HTERT RPE-1 (cell line): ENCODE data around the gene RAD9B.
"Not testable (repeated sequence)": the region's sequence is repeated elsewhere in the genome, so short reads cannot be mapped to it uniquely, and the experiment has no call there.

Source experiments
- in situ Hi-C: fragments of 300-500 bp; cut with MboI; formaldehyde crosslinking; loops from 4 replicates; pipeline ENCODE4 v1.14.3; 2020; ENCODE audit warnings: low sequenced_read_pairs

The RAD9B gene

DNA sequence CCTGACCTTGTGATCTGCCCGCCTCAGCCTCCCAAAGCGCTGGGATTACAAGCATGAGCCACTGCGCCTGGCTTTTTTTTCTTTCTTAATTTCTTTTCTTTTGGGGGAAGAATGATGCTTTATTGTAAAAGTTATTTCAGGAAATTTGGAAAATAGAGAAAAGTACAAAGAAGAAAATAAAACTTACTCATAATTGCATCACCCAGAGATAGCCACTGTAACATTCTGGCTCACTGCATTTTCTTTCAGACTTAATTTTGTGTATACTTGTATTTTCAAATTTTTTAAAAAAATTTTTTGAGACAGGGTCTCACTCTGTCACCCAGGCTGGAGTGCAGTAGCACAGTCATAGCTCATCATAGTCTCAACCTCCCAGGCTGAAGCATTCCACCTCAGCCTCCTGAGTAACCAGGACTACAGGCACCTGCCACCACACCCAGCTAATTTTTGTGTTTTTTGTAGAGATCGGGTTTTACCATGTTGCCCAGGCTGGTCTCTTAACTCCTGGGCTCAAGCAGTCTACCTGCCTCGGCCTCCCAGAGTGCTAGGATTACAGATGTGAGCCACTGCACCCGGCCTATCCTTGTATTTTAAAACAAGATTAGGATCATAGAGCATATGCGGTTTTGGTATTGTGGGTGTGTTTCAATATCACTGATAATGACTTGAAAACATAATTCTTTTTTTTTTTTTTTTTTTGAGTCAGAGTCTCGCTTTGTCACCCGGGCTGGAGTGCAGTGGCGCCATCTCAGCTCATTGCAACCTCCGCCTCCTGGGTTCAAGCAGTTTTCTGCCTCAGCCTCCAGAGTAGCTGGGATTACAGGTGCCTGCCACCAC is 19.0 kb downstream of the RAD9B start:
- in situ Hi-C loops, result not testable (repeated sequence)

DNA sequence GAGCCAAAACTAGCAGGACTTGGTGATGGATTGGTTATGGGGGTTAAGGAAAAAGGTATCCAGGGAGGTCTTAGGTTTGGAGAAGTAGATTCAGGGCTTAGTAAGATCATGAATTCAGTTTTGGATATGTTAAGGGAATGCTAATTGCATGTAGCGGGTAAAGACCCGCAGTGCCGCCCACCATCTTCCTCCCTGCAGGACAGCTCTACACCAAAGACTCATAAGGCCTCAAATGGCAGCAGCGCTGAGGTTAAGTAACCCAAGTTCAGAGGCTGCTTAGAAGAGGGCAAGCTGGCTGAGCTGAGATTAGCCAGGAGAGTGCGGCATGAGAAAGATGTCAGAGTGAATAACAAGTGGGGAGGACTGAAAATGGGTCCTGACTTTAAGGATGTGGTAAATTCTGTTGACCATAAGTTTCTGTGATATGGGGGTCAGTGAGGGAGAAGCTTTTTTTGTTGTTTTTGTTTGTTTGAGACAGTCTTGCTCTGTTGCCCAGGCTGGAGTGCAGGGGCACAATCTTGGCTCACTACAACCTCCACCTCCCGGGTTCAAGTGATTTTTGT is 26.2 kb downstream of the RAD9B start:
- in situ Hi-C loops, result no loop called here

DNA sequence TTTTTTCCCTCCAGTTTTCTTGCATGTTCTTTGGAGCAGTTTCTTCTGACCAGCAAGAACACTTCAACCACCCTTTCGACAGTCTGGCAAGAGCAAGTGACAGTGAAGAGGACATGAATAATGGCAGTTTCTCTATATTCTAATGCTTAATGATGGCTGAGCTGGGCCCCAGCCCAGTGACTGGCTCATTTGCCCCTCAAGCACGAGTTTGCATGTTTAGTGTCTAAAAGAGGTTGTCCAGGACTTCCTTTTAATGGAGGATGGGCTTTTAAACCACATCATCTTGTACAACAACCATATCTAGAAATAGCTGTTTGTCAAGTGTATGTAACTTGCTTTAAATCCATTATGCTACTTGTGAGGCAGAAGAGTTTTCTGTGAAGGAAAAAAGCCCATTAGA is 28.4 kb downstream of the RAD9B start:
- in situ Hi-C loops, result no loop called here

DNA sequence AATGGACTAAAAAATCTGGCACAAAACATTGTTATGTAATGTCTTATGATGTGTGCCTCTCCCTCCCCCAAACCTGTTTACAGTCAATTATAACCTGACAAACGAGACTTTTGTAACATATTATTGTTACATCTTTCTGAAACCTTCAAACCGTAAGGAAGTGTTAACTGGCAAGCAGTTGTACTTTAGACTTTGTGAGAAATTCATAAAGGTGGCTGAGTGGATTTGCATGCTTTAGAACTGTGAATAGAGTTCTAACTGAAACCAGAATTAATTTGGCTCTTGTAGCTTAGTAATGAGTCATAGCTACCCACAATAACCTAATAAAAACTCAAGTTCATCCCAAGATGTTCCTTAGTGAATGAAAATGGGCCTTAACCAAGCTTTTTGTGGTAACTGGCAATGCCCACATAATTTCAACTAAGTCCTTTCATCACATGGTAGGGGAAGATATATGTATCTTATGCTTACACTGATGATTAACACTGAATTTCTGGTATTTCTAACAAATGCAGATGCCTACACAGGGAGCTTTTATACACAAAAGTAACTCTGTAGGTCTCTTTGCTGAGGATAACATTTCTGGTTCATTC is 29.7 kb downstream of the RAD9B start:
- in situ Hi-C loops, result no loop called here

DNA sequence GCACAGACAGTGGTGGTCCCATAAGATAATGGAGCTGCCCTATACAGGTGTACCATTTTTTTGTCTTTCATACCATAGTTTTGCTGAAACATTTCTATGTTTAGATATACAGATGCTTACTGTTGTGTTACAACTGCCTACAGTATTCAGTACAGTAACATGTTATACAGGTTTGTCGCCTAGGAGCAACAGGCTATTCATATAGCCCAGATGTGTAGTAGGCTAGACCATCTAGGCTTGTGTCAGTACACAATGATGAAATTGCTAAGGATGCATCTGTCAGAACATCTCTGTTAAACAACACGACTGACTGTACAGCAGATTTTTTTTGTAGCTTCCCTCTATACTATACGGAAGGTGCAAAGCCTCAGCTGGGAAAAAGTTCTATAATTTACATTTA is 30.5 kb downstream of the RAD9B start:
- in situ Hi-C loops, result no loop called here

DNA sequence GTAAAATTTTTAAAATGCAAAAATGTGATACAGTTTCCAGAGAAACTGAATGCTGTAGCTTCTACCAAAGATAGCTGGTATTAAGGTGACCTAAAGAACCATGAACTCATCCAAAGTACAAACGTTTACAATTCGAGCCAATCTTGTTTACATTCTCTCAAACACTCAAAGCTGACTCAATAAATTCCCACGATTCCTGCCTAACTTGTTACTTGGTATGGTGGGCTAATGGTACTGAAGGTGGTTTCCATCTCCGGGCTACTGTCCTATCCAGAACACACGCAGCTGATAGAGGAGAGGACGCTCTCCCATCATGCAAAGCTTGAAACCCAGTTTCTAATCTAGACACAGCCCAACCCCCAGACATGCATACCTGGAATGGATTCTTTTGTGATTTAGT is 31.5 kb downstream of the RAD9B start:
- in situ Hi-C loops, result no loop called here

DNA sequence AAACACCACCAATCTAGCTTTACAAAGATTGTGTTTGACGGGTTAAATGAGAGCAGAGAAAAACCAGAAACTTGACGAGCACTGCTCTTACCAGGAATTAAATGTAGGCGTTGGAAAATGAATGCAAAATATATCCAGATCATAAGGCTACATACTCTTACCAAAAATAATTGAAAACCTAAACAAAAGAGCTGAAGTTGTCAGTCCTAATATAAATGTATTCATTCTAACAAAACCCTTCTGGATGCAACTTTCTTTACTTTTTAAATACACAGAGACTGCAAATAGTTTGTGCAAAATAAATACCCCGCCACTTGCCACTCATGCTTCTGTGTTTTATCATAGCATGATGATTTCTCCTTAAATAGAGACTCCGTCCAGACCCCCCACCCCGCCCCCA is 32.7 kb downstream of the RAD9B start:
- in situ Hi-C loops, result no loop called here

DNA sequence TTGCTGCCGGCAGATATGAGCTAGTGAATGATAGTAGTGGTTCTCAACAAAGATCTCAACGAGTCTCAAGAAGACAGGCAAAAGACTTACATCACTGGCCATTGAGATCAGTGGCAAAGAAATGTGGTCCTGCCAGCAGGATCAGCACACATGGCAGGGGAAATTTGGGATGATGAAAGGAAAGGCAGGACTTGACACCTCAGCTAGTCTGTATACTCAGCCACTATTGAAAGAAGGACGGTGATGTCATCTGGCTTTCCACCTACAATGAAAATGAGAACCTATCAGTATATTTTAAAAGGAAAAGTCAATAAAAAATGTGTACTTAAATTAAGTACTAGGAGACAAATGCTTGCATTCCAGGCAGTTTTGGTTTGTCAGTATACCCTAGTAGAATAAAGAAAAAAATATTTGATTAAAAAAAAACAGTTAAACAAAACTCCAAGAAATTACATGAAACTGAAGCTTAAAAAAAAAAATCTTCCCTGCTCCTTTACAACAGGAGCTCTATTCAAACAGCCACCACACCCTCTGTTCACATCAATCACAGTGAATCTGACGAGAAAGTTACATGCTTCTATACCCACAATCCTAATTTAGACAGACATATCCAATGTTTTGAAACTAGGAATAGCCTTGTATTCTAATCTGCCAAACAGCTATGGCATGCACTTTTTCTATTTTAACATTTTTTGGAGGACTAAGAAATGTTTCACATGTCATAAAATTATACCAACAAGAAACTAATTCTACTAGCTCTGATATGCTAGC is 34.9 kb downstream of the RAD9B start:
- in situ Hi-C loops, result no loop called here

DNA sequence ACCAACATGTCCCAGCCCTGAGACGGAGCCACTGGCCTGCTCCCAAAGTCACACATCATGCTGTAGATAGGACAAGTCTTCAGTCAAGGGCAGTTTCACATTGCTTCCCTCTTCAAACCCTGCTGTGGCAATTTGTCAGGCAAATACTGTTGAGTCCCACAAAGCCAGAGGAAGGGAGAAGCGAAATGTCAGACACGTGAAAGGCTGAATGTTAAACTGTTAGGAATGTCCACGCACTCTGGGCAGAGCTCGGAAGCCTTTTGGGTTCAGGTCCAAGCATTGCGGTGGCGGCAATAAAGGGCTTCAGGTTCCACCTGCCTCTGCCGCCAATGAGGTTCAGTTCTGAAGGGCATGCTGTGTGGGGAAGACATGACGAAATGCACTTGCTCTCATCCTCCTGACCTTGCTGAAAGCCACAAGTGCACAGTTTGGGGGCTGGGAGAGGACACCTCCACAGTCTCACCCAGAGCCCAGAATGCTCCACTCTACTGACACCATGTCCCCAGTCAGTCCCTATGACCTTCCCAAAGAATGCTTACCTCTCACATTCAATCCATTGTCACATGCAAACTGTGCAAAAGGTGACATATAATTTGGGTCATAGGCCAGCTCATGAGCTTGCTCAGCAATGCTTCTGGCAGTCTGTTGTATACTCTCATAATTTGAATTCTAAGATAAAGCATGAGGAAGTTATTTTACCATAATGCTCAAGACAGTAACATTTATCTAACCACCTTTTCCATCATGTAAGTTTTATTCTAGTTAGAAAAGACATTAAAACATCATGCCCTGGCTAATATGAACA is 35.7 kb downstream of the RAD9B start:
- in situ Hi-C loops, result no loop called here

DNA sequence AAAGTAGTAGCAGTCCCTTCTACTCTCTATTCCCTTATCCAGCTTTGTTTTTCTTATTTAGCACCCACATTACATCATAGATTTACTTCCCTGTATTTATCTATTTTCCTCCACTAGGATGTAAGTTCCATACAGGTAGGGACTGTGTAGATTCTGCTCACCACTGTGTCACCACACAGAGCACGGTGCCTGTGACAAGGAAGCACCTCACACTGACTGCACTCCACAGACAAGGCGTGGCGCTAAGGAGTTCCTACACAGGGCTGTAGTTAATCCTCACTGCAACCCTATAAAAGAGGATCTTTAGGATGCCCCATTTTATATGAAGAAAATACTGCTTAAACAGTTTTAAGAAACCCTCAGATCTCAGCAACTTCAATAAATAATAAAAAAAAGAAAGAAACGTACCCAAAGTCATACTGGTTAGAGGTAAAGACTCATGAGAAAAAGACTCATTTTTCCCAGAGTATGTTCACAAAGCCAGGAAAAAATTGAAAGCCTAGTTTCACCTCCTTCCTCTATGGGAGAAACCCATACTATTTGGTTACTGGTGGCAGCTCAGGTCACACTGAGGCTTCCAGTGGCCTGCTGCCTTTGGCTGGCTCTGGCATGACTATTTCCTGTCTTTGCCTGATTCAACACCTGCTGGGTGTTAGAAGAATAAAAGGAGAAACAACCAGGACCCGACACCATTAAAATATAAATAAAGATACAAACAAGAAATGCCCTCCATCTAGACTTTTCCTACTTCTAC is 36.9 kb downstream of the RAD9B start:
- in situ Hi-C loops, result no loop called here

DNA sequence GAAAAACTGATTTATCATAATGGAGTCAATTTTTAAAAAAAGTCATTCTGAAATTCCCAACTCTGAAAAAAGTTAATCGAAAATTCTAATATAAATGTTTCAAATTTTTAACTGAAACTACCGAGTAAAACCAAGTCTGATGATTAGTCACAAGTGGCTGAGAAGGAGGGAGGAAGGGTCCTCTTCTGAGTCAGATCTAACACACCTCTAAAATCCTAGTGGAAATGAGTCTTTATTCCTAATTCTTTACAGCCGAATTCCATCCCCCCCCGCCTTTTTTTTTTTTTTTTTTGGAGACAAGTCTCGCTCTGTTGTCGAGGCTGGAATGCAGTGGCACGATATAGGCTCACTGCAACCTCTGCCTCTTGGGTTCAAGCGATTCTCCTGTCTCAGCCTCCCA is 37.9 kb downstream of the RAD9B start:
- in situ Hi-C loops, result no loop called here

DNA sequence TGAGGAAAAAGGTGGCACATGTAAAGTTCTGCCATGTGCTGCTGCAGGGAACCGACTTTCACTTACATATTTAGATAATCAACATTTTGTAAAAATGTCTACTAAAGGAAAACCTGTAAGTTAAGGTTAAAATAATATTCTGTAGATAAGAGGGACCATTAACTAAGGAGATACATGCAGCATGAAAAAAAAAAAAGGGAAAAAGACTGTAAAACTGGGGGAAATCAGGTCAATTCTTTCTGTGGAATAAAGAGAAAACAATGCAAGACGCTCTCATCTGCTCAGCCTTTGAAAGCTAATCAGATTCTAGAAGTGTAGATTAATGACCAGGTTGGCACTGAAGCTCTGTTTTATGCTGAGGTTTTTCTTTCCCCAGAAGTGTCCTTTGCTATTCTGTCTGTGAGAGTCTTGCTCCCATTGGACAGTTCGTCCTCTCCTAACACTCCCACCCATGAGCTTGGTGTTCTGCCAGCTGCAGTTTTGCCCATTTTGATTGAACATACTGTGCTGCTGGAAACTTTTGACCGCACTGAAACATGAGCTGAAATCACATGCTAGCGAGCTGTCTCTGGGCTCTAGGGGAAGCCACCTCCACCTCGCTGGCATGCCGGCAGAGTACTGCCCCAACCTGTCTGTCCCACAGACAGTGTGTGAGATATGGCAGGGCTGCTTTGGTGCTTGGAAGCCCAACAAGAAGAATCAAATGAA is 41.3 kb downstream of the RAD9B start:
- in situ Hi-C loops, result no loop called here

DNA sequence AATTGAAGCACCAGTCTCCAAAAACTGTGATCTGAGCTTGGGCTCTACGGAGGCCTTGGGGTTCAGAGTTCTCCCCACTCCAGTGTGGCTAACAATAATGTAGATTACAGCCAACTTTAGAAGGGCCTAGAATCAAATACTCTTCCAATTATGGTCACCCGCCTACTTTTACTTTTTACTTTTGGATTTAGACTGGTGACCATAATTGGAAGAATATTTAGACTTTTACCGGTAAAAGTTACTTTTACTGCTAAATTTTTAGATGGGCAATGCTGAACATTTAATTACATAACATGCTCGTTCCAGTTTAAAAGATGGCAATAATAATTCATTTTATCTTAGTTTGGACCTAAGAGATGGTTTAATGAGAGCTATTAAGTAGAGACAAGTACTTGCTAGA is 41.8 kb downstream of the RAD9B start:
- in situ Hi-C loops, result no loop called here

DNA sequence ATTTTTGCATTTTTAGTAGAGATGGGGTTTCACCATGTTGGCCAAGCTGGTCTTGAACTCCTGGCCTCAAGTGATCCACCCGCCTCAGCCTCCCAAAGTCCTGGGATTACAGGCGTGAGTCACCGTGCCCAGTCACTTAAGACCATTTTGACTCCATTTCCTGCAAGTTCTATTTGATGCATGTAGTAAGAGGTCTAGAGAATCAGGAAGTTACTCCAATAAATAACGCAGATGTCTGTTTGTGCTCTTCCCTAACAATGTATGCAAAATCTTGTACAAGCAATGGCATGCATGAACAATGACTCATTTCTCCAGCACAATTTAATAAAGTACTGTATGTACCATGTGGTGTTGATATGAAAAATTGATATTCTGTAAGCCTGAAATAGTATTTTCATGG is 43.1 kb downstream of the RAD9B start:
- in situ Hi-C loops, result not testable (repeated sequence)

DNA sequence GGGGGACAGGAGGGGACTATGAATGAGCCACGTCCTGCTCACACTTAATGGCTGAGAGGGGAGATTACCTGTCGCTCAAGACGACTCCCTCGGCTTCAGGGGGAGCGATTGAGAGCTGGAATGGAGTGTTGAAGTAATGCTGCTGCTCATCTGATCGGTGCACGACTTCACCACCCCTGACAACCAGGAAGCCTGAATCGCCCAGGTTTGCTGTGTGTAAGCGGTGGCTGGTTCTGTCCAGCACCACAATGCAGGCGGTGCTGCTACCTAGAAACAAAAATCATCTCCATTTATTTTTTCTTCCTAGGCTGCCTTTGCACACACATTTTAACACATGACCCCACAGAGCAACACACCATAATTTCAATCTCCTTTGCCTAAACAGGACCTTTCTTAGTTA is 43.7 kb downstream of the RAD9B start:
- in situ Hi-C loops, result no loop called here

DNA sequence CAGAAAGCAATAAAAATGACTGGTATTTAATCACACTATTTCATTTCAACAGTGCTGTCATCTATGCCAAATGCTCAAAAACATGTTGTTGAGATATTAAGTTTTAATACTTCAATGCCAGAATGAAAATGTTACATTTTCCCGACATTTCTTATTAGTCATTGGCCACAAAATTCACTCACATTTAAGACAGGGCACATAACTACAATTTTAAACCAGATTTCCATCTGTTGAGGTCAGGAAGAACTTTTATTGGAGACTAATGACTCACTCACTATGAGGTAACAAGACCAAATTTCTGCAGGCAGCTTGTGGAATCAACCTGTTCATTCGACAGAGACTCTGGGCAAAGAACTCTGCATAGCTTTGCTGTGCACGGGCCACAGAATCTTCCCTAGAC is 44.2 kb downstream of the RAD9B start:
- in situ Hi-C loops, result no loop called here

DNA sequence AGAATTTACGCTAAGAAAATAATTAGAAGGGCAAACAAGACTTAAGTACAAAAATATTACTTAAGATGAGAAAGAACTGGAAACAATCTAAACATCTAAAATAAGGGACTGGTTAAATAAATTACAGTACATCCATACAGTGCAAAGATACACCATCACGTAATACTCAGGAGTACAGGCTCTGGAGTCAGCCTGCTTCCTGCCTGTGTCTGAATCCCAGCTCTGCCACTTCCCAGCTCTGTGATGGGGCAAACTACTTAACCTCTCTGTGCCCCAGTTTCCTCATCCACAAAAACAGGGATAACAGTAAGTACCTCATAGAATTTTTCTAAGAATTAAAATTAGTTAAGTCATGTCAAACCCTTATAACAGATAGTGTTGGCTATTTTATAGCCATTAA is 45.0 kb downstream of the RAD9B start:
- in situ Hi-C loops, result no loop called here

DNA sequence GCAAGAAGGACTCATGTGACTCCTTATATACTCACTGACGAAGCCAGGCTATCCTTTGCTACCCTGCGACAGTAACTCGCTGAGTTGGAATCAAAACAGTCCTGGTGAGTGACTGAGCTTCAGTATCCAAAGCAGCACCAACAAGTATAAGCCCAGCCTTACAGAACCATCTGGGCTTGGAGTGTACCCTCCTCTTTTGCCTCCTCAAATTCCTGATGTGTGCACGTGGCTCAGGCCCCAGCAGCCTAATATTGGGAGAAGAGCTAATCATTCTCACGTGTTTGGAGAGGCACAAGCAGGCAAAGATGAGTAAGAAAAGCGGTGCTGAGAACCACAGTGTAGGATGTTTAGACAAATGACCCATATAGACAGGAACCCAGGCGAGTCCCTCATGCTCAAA is 46.5 kb downstream of the RAD9B start:
- in situ Hi-C loops, result no loop called here

DNA sequence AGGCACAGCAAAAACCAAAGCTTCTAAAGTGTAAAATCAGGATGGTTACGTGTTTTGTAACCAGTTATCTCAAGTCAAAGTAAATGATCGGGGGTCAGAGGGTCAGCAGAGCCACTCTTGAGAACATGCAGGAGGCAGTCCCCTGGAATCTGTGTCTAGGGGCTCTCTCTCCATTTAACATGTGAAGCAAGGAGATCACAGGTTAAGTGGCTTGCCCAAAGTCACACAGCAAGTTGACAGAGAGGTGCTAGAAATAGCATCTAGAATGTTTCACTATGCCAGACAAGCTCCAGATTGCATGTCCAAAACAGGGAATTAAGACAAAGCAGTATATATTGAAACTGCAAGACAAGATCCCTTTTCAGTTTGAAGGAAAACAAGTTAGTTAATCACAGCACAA is 47.6 kb downstream of the RAD9B start:
- in situ Hi-C loops, result no loop called here

DNA sequence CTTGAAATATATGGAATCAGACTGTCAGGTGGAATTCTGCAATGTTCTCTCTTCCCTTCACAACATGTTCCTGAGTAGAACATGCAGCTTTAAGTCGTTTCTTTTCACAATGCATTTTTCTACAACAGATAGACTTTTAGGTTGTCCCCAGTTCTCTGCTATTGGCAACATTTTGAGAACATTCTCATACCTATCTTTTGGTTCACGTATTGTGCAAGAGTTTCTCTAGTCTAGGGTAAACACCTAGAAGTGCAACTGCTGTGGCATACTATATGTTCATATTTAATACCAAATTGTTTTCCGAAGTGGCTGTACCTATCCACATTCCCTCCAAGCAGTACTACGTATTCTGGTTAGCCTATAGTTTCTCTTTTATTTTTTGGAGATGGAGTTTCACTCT is 48.9 kb downstream of the RAD9B start:
- in situ Hi-C loops, result no loop called here
